HG02884 (cell line): ENCODE measurements around the gene ROR1.
A peak's percentile ranks its signal among the peaks of the same experiment; 100 is the strongest.

ENCODE experiments used
- ATAC-seq: cut with Tn5 transposase; IDR thresholded peaks from one replicate; pipeline ENCODE4 v1.9.1; 2021; ENCODE audit warnings: mild to moderate bottlenecking, moderate library complexity; ENCODE audit not compliant: unreplicated experiment

ROR1 gene

GRCh38 chr1:63991685-63992084, 217.9 kb downstream of the ROR1 start:
- ATAC-seq = no peak

- no peak for ATAC-seq
Measured at GRCh38 chr1:64000021-64000420, 226.2 kb downstream of the ROR1 start.

- no peak for ATAC-seq
Measured at GRCh38 chr1:64001038-64001437, 227.2 kb downstream of the ROR1 start.

- no peak for ATAC-seq
Measured at GRCh38 chr1:64004451-64005025, 230.7 kb downstream of the ROR1 start.

GRCh38 chr1:64005801-64006200, 232.0 kb downstream of the ROR1 start:
- no peak for ATAC-seq

- no peak for ATAC-seq
Measured at GRCh38 chr1:64006276-64007051, 232.6 kb downstream of the ROR1 start.

GRCh38 chr1:64010316-64010715, 236.5 kb downstream of the ROR1 start:
- ATAC-seq = no peak

GRCh38 chr1:64013395-64013794, 239.6 kb downstream of the ROR1 start:
- ATAC-seq = no peak

- ATAC-seq = peak; percentile 91
Measured at GRCh38 chr1:64019818-64020217, 246.0 kb downstream of the ROR1 start.

- no peak for ATAC-seq
Measured at GRCh38 chr1:64021066-64021465, 247.2 kb downstream of the ROR1 start.

- no peak for ATAC-seq
Measured at GRCh38 chr1:64025051-64025450, 251.2 kb downstream of the ROR1 start.

GRCh38 chr1:64029037-64029436, 255.2 kb downstream of the ROR1 start:
- ATAC-seq = no peak

- ATAC-seq = no peak
Measured at GRCh38 chr1:64030411-64030810, 256.6 kb downstream of the ROR1 start.

- ATAC-seq = no peak
Measured at GRCh38 chr1:64031236-64031635, 257.4 kb downstream of the ROR1 start.

GRCh38 chr1:64033667-64034220, 259.9 kb downstream of the ROR1 start:
- no peak for ATAC-seq

- no peak for ATAC-seq
Measured at GRCh38 chr1:64036549-64036948, 262.7 kb downstream of the ROR1 start.

- ATAC-seq = no peak
Measured at GRCh38 chr1:64038119-64038518, 264.3 kb downstream of the ROR1 start.

- ATAC-seq = no peak
Measured at GRCh38 chr1:64038965-64039364, 265.1 kb downstream of the ROR1 start.

- ATAC-seq = no peak
Measured at GRCh38 chr1:64039390-64039926, 265.6 kb downstream of the ROR1 start.

- ATAC-seq = no peak
Measured at GRCh38 chr1:64041371-64042131, 267.7 kb downstream of the ROR1 start.

GRCh38 chr1:64042331-64043100, 268.7 kb downstream of the ROR1 start:
- ATAC-seq = no peak
